OCI-LY7 (cell line): ENCODE results near the gene PCDHAC2.

Experiments used
- EZH2phosphoT487 ChIP-seq: fragments of 200-600 bp; sonication (generic); IDR thresholded peaks from 2 replicates; pipeline ENCODE4 v1.6.1; 2018; ENCODE audit warnings: low read depth, borderline replicate concordance, mild to moderate bottlenecking, mixed run types, antibody characterized with exemption, low read length, moderate library complexity, mixed read lengths
- TF ChIP-seq, protein P1 (sequence below): fragments of 200-600 bp; sonication (generic); conservative IDR thresholded peaks from 2 replicates; pipeline ENCODE4 v1.5.1; 2014; ENCODE audit warnings: mild to moderate bottlenecking, antibody characterized with exemption, low read length, moderate library complexity, mixed read lengths

- TF ChIP-seq, protein P1, sequence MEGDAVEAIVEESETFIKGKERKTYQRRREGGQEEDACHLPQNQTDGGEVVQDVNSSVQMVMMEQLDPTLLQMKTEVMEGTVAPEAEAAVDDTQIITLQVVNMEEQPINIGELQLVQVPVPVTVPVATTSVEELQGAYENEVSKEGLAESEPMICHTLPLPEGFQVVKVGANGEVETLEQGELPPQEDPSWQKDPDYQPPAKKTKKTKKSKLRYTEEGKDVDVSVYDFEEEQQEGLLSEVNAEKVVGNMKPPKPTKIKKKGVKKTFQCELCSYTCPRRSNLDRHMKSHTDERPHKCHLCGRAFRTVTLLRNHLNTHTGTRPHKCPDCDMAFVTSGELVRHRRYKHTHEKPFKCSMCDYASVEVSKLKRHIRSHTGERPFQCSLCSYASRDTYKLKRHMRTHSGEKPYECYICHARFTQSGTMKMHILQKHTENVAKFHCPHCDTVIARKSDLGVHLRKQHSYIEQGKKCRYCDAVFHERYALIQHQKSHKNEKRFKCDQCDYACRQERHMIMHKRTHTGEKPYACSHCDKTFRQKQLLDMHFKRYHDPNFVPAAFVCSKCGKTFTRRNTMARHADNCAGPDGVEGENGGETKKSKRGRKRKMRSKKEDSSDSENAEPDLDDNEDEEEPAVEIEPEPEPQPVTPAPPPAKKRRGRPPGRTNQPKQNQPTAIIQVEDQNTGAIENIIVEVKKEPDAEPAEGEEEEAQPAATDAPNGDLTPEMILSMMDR = no peak
- TF ChIP-seq EZH2phosphoT487 = no peak
Measured at GRCh38 chr5:140977003-140977402, 10.7 kb downstream of the PCDHAC2 start.
